ENCODE results near the gene RPGRIP1.
A peak's percentile ranks its signal among the peaks of the same experiment; 100 is the strongest.

DNA sequence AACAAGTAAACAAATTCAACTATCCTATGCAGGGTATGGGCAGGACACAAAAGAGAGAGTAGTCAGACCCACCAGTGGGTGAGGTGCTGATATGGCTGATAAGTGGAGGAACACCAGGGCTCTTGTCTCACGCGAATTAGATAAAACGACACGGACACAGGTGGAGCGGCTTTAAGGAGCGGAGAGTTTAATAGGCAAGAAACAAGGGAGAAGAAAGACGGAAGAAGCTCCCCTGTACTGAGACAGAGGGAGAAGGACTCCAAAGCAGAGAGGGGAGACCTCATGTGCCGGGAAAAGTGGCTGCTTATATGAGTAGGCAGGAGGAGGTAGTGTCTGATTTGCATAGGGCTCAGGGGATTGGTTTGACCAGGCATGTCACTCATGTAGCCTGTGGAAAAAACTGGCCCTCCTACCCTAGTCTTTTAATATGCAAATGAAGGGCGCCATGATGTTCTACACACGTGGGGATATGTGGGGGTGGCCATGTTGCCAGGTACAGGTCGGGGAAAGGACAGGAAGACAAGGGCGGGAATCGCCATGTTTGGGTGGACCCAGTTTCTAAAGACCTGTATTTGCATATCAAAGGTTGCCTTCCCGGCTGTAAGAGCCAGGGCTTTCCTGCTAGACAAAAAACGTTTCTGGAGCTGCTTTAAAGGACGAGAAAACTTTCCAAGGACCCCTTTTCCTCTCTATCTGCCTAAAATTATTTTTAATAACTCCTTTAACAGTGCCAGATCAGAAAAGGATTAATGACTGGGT lies 28.8 kb downstream of the RPGRIP1 start:
- TF ChIP-seq HDGF (IDR thresholded peaks at IDR 0.05; ENCODE audit: borderline replicate concordance) (no peak), ARNT (IDR thresholded peaks at IDR 0.05) (no peak), ZNF384 (IDR thresholded peaks at IDR 0.05) (no peak), TARDBP (IDR thresholded peaks at IDR 0.05) (no peak), SUZ12 (IDR thresholded peaks at IDR 0.05) (no peak), CTBP1 (IDR thresholded peaks at IDR 0.05; ENCODE audit: borderline replicate concordance) (no peak), FOXA1 (IDR thresholded peaks at IDR 0.05) (no peak), FOXM1 (IDR thresholded peaks at IDR 0.05; ENCODE audit: borderline replicate concordance) (no peak), ELF4 (IDR thresholded peaks at IDR 0.05) (no peak), SP1 (IDR thresholded peaks at IDR 0.05) (no peak), BHLHE40 (IDR thresholded peaks at IDR 0.05; ENCODE audit: borderline replicate concordance) (no peak), FOXK2 (IDR thresholded peaks at IDR 0.05) (peak; percentile 62; the same call in 1 of the 2 replicates)
- TF ChIP-seq, protein P1, sequence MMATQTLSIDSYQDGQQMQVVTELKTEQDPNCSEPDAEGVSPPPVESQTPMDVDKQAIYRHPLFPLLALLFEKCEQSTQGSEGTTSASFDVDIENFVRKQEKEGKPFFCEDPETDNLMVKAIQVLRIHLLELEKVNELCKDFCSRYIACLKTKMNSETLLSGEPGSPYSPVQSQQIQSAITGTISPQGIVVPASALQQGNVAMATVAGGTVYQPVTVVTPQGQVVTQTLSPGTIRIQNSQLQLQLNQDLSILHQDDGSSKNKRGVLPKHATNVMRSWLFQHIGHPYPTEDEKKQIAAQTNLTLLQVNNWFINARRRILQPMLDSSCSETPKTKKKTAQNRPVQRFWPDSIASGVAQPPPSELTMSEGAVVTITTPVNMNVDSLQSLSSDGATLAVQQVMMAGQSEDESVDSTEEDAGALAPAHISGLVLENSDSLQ (IDR thresholded peaks at IDR 0.05), result peak; percentile 99
